Endodermal cell (in vitro differentiated cells): ENCODE data around the gene BHLHE40. TPM values are rescaled to one million over a fixed set of nuclear protein-coding genes. Genes with fewer than 3 reads are reported as not detected.

Source experiments
- DNase-seq: peaks from one replicate; pipeline ENCODE4 v3.0.0-alpha.2; 2017
- H3K27ac ChIP-seq: 2 replicates; pipeline ENCODE4 v1.5.1; 2013; ENCODE audit warnings: mild to moderate bottlenecking, low read depth, low read length, moderate library complexity
- H3K27me3 ChIP-seq: 2 replicates; pipeline ENCODE4 v1.6.1; 2013; ENCODE audit warnings: mild to moderate bottlenecking, low read length, moderate library complexity; ENCODE audit not compliant: insufficient read depth, control insufficient read depth, poor library complexity, severe bottlenecking
- H3K36me3 ChIP-seq: 2 replicates; pipeline ENCODE4 v1.7.0; 2013; ENCODE audit warnings: mild to moderate bottlenecking, low read length, moderate library complexity; ENCODE audit not compliant: control insufficient read depth, insufficient read depth
- H3K4me1 ChIP-seq: one replicate; pipeline ENCODE4 v1.7.0; 2013; ENCODE audit warnings: low read length; ENCODE audit not compliant: control insufficient read depth, insufficient read depth
- H3K4me3 ChIP-seq: 2 replicates; pipeline ENCODE4 v1.5.1; 2013; ENCODE audit warnings: mild to moderate bottlenecking, low read length, moderate library complexity
- H3K9ac ChIP-seq: 2 replicates; pipeline ENCODE4 v1.6.1; 2013; ENCODE audit warnings: mild to moderate bottlenecking, low read length, moderate library complexity; ENCODE audit not compliant: poor library complexity, severe bottlenecking; ENCODE audit errors: extremely low read depth
- H3K9me3 ChIP-seq: 2 replicates; pipeline ENCODE4 v1.6.1; 2013; ENCODE audit warnings: mild to moderate bottlenecking, low read length, moderate library complexity; ENCODE audit not compliant: control insufficient read depth
- H3K27ac Mint-ChIP-seq: 2 replicates; pipeline ENCODE4 v1.8.0; 2020; ENCODE audit warnings: mixed read lengths
- H3K27me3 Mint-ChIP-seq: 2 replicates; pipeline ENCODE4 v1.8.0; 2021; ENCODE audit warnings: mild to moderate bottlenecking, mixed read lengths; ENCODE audit not compliant: insufficient read depth
- H3K36me3 Mint-ChIP-seq: 2 replicates; pipeline ENCODE4 v1.8.0; 2020; ENCODE audit warnings: low read depth, mixed read lengths
- H3K4me1 Mint-ChIP-seq: 2 replicates; pipeline ENCODE4 v1.8.0; 2020; ENCODE audit warnings: mixed read lengths
- H3K4me3 Mint-ChIP-seq: 2 replicates; pipeline ENCODE4 v1.8.0; 2020; ENCODE audit warnings: mild to moderate bottlenecking, moderate library complexity, mixed read lengths
- H3K9me3 Mint-ChIP-seq: 2 replicates; pipeline ENCODE4 v1.8.0; 2020; ENCODE audit warnings: mild to moderate bottlenecking, mixed read lengths
- CTCF ChIP-seq: fragments of 200-600 bp; sonication (generic); conservative IDR thresholded peaks from 2 replicates; pipeline ENCODE4 v1.5.0; 2021; ENCODE audit warnings: antibody characterized with exemption, mild to moderate bottlenecking
- WGBS, 2 experiments: methylation state at CpG; one replicate each; pipeline versions ENCODE4 v1.1.5 to v1.1.7; 2013; ENCODE audit warnings: missing lambda C conversion rate in 2 of 2, mixed read lengths in 1 of 2; ENCODE audit not compliant: insufficient coverage in 1 of 2, insufficient read length in 1 of 2; 5-methylcytosine and 5-hydroxymethylcytosine counted together
- total RNA-seq, 2 donors: library from RNA; stranded (reverse); fragmentation: NEBNext Ultra II Directional in 1 of 2; extraction: Animal tissue kit (Norgen Biotek cat#: 25700) in 1 of 2; gene quantifications; 2 replicates in 1 of 2; 3 replicates in 1 of 2; pipeline ENCODE4 v1.2.1, GENCODE V29; 2021

The BHLHE40 gene
- total RNA-seq, 2 donors from 2014 or later, result 2.6 to 2.9 TPM

DNA sequence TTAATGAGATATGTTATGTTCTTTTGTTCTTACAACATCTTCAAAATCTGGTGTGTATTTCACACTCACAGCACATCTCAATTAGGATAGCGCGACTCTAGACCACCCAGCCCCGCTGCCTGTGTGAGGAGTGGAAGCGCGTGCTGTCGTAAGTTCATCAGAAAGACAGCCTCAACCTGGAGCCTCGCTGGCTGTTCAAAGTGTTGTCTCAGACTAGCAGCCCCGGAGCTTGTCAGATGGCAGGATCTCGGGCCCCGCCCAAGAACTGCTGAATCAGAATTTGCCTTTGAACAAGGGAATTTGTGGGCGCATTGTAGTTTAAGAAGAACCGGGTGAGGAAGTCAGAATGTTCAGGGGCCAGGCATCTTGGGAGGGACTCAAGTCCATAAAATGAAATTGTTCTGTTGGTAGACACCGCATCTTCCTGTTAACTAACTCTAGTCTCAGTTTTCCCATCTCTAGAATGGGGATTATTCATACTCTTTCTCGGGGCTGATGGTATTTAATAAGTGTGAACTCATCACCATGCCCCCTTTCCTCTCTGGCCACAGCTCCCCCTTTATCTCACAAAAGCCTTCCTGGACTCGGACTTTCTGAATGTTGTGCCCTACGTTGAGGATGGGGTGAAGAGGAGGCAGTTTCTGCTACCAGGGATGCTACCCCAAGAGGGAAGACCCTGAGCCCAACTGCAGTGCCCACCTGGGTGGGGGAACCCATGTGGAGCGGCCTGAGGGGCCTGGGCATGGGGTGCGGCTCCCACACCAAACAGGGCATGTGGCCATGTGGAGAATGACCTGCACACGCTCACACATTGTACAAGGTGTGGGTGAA, 40.4 kb downstream of the BHLHE40 start:
- Mint-ChIP-seq H3K4me1 (peaks cover 30% of the 10 kb centered on the region), H3K4me3 (no peak overlapping the region), H3K36me3 (no peaks in the 10 kb centered on the region), H3K27me3 (peaks cover 36% of the 10 kb centered on the region), H3K9me3 (no peaks in the 10 kb centered on the region), H3K27ac (no peak overlapping the region)
- WGBS, 2 experiments, result 92 to 95% methylated on average over 9 to 19 of the region's 19 CpGs
- TF ChIP-seq CTCF, result no peak
- peaks cover 12% of the 10 kb centered on the region for H3K4me1 ChIP-seq
- H3K27me3 ChIP-seq, result peaks cover 7% of the 10 kb centered on the region
- no peak overlapping the region for H3K9ac ChIP-seq
- H3K27ac ChIP-seq, result no peak overlapping the region
- H3K9me3 ChIP-seq, result no peaks in the 10 kb centered on the region
- no peak for DNase-seq
- H3K36me3 ChIP-seq, result no peaks in the 10 kb centered on the region
- no peak overlapping the region for H3K4me3 ChIP-seq

GRCh38 chr3:5020242-5020722, 41.0 kb downstream of the BHLHE40 start:
- no peak overlapping the region for H3K4me3 ChIP-seq
- no peak for TF ChIP-seq CTCF
- Mint-ChIP-seq H3K9me3 (no peaks in the 10 kb centered on the region), H3K36me3 (no peaks in the 10 kb centered on the region), H3K4me3 (no peak overlapping the region), H3K27me3 (peaks cover 29% of the 10 kb centered on the region), H3K27ac (no peak overlapping the region), H3K4me1 (peaks cover 26% of the 10 kb centered on the region)
- peaks cover 12% of the 10 kb centered on the region for H3K4me1 ChIP-seq
- no peaks in the 10 kb centered on the region for H3K36me3 ChIP-seq
- H3K9ac ChIP-seq, result no peak overlapping the region
- peak; percentile 36 for DNase-seq
- no peak overlapping the region for H3K27ac ChIP-seq
- H3K27me3 ChIP-seq, result peaks cover 7% of the 10 kb centered on the region
- WGBS, 2 experiments, result 97 to 100% methylated on average over 6 to 7 of the region's 7 CpGs
- H3K9me3 ChIP-seq, result no peaks in the 10 kb centered on the region

- Mint-ChIP-seq H3K4me3 (no peak overlapping the region), H3K4me1 (peaks cover 22% of the 10 kb centered on the region), H3K9me3 (no peaks in the 10 kb centered on the region), H3K36me3 (no peaks in the 10 kb centered on the region), H3K27ac (no peak overlapping the region), H3K27me3 (peaks cover 29% of the 10 kb centered on the region)
- H3K36me3 ChIP-seq, result no peaks in the 10 kb centered on the region
- TF ChIP-seq CTCF, result no peak
- no peaks in the 10 kb centered on the region for H3K9me3 ChIP-seq
- H3K27me3 ChIP-seq, result peaks cover 7% of the 10 kb centered on the region
- no peak overlapping the region for H3K9ac ChIP-seq
- H3K27ac ChIP-seq, result no peak overlapping the region
- H3K4me1 ChIP-seq, result peaks cover 12% of the 10 kb centered on the region
- WGBS, 2 experiments, result 96 to 97% methylated on average over 15 to 17 of the region's 17 CpGs
- H3K4me3 ChIP-seq, result no peak overlapping the region
- DNase-seq, result no peak
Observed at GRCh38 chr3:5021116-5022092, 42.2 kb downstream of the BHLHE40 start.
